HepG2 (cell line): Measurements from ENCODE around the gene MED25. TPM values are rescaled to one million over a fixed set of nuclear protein-coding genes. Genes with fewer than 3 reads are reported as not detected.
A peak's percentile ranks its signal among the peaks of the same experiment; 100 is the strongest.

Source experiments
- HDAC1 ChIP-seq: sonication (generic); formaldehyde crosslinking; IDR thresholded peaks from 2 replicates; pipeline ENCODE4 v1.5.1; 2020; ENCODE audit warnings: mild to moderate bottlenecking, missing genetic modification reagents
- HNRNPK ChIP-seq: fragments of 200-400 bp; formaldehyde crosslinking; IDR thresholded peaks from 2 replicates; pipeline ENCODE4 v1.6.1; 2018; ENCODE audit warnings: low read length, low read depth, moderate library complexity, mild to moderate bottlenecking; ENCODE audit not compliant: poor library complexity, severe bottlenecking
- KAT2B ChIP-seq: fragments of 150-350 bp; IDR thresholded peaks from 2 replicates; pipeline ENCODE4 v1.6.1; 2014; ENCODE audit warnings: low read depth, low read length, borderline replicate concordance
- NFE2L1 ChIP-seq: sonication (generic); formaldehyde crosslinking; IDR thresholded peaks from 2 replicates; pipeline ENCODE4 v1.4.0; 2020; ENCODE audit warnings: missing genetic modification reagents, mild to moderate bottlenecking, borderline replicate concordance
- SUZ12 ChIP-seq: fragments of 150-350 bp; IDR thresholded peaks from 2 replicates; pipeline ENCODE4 v1.6.1; 2014; ENCODE audit warnings: low read depth, low read length
- TAF1 ChIP-seq: sonication (generic); formaldehyde crosslinking; IDR thresholded peaks from 2 replicates; pipeline ENCODE4 v1.4.0; 2020; ENCODE audit warnings: missing genetic modification reagents
- ZNF225 ChIP-seq: sonication (generic); formaldehyde crosslinking; IDR thresholded peaks from 2 replicates; pipeline ENCODE4 v1.4.0; 2020; ENCODE audit warnings: mild to moderate bottlenecking, missing genetic modification reagents
- ZNF260 ChIP-seq: sonication (generic); formaldehyde crosslinking; IDR thresholded peaks from 2 replicates; pipeline ENCODE4 v1.4.0; 2020; ENCODE audit warnings: missing genetic modification reagents, low read depth, mild to moderate bottlenecking, borderline replicate concordance
- ZNF562 ChIP-seq: sonication (generic); formaldehyde crosslinking; IDR thresholded peaks from 2 replicates; pipeline ENCODE4 v1.8.0; 2022; ENCODE audit warnings: missing genetic modification reagents, borderline replicate concordance
- polyA plus RNA-seq, 8 experiments: library from polyadenylated mRNA; depleted of rRNA in 3 of 8; stranded (reverse) in 7 of 8; unstranded in 1 of 8; fragments of >200 nt; fragmentation: Illumina TruSeq in 4 of 8; extraction: Trizol in 4 of 8; gene quantifications; 2 replicates each; pipeline versions ENCODE4 v1.2.1 to v1.2.3, GENCODE V29; 2011 to 2016; ENCODE audit warnings: low read depth in 4 of 8, missing spikeins in 1 of 8, mixed read lengths in 1 of 8; ENCODE audit not compliant: insufficient read depth in 1 of 8
- total RNA-seq, 5 experiments: library from RNA; depleted of rRNA; stranded (reverse); fragments of >200 nt; fragmentation: Illumina TruSeq; extraction: Trizol; gene quantifications; 2 replicates each; pipeline ENCODE4 v1.2.3, GENCODE V29; 2016; ENCODE audit warnings: low read depth in 1 of 5
- TF ChIP-seq, protein P1 (sequence below): sonication (generic); formaldehyde crosslinking; IDR thresholded peaks from 2 replicates; pipeline ENCODE4 v1.4.0; 2020; ENCODE audit warnings: mild to moderate bottlenecking, low read depth, missing genetic modification reagents
- TF ChIP-seq, protein P2 (sequence below): sonication (generic); formaldehyde crosslinking; IDR thresholded peaks from 2 replicates; pipeline ENCODE4 v1.4.0; 2020; ENCODE audit warnings: low read depth, mild to moderate bottlenecking, missing genetic modification reagents
- TF ChIP-seq, protein P3 (sequence below): sonication (generic); formaldehyde crosslinking; IDR thresholded peaks from 2 replicates; pipeline ENCODE4 v1.4.0; 2020; ENCODE audit warnings: missing genetic modification reagents, borderline replicate concordance
- TF ChIP-seq, protein P4 (sequence below): sonication (generic); formaldehyde crosslinking; IDR thresholded peaks from 2 replicates; pipeline ENCODE4 v1.8.1; 2023; ENCODE audit warnings: missing genetic modification reagents, inconsistent platforms, borderline replicate concordance
- TF ChIP-seq, protein P5 (sequence below): sonication (generic); formaldehyde crosslinking; IDR thresholded peaks from 2 replicates; pipeline ENCODE4 v1.8.0; 2022; ENCODE audit warnings: mild to moderate bottlenecking, missing genetic modification reagents
- TF ChIP-seq, protein P6 (sequence below): IDR thresholded peaks from 2 replicates; pipeline ENCODE4 v1.6.1; 2012; ENCODE audit warnings: inconsistent platforms
- TF ChIP-seq, protein P7 (sequence below): sonication (generic); formaldehyde crosslinking; IDR thresholded peaks from 2 replicates; pipeline ENCODE4 v1.9.0; 2021; ENCODE audit warnings: missing genetic modification reagents, mild to moderate bottlenecking, borderline replicate concordance

MED25 gene
- total and polyA plus RNA-seq, 2 of the 13 experiments (the other 11 are each of a cell fraction or from before 2014, with no cell fraction given): 11.1 to 15.1 TPM

DNA sequence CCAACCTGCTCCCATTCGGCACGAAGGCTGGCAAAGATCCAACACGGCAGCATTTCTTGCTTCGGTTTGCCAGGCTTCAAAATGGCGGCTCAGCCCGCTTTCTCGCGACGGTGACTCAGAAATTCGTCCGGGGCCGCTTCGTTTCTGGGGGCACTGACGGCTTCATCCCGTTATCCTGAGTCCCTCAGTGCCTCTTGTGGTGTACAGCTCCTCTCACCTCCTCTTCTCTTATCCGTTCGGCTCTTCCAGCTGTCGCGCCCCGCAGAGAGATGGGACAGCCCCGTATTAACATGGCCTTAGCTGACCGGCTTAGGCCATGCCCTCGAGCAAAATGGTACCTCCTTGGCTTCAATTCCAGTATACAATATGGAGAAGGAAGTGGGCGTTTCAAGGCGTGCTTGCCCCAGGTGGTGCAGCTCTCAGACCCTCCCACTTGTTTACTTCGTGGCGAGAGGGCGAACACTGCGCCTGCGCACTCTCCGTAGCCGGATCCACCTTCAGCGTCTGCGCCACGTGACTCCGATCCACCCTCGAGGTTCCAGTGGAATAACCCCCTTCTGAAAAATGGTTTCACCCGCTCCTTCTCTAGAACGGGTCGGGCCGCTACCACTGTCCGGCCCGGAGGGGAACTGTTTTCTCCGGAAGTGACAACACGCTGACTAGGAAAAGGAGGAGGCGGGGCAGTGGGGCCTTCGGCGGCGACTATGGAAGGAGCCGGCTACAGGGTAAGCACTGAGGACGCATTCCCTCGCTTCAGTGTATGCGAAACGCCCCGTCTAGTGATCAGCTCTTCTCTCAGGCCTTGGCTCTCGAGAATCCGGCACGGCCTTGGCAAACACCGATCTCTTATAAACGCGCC lies 59.2 kb downstream of the MED25 start, which contains the start of the genes AKT1S1 and TBC1D17 (continued):
- TF ChIP-seq, protein P1, sequence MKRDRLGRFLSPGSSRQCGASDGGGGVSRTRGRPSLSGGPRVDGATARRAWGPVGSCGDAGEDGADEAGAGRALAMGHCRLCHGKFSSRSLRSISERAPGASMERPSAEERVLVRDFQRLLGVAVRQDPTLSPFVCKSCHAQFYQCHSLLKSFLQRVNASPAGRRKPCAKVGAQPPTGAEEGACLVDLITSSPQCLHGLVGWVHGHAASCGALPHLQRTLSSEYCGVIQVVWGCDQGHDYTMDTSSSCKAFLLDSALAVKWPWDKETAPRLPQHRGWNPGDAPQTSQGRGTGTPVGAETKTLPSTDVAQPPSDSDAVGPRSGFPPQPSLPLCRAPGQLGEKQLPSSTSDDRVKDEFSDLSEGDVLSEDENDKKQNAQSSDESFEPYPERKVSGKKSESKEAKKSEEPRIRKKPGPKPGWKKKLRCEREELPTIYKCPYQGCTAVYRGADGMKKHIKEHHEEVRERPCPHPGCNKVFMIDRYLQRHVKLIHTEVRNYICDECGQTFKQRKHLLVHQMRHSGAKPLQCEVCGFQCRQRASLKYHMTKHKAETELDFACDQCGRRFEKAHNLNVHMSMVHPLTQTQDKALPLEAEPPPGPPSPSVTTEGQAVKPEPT (CRISPR knock-in tag): no peak
- no peak for TF ChIP-seq ZNF225 (CRISPR knock-in tag)
- TF ChIP-seq SUZ12: no peak
- TF ChIP-seq, protein P2, sequence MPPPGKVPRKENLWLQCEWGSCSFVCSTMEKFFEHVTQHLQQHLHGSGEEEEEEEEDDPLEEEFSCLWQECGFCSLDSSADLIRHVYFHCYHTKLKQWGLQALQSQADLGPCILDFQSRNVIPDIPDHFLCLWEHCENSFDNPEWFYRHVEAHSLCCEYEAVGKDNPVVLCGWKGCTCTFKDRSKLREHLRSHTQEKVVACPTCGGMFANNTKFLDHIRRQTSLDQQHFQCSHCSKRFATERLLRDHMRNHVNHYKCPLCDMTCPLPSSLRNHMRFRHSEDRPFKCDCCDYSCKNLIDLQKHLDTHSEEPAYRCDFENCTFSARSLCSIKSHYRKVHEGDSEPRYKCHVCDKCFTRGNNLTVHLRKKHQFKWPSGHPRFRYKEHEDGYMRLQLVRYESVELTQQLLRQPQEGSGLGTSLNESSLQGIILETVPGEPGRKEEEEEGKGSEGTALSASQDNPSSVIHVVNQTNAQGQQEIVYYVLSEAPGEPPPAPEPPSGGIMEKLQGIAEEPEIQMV (CRISPR knock-in tag): no peak
- TF ChIP-seq, protein P3, sequence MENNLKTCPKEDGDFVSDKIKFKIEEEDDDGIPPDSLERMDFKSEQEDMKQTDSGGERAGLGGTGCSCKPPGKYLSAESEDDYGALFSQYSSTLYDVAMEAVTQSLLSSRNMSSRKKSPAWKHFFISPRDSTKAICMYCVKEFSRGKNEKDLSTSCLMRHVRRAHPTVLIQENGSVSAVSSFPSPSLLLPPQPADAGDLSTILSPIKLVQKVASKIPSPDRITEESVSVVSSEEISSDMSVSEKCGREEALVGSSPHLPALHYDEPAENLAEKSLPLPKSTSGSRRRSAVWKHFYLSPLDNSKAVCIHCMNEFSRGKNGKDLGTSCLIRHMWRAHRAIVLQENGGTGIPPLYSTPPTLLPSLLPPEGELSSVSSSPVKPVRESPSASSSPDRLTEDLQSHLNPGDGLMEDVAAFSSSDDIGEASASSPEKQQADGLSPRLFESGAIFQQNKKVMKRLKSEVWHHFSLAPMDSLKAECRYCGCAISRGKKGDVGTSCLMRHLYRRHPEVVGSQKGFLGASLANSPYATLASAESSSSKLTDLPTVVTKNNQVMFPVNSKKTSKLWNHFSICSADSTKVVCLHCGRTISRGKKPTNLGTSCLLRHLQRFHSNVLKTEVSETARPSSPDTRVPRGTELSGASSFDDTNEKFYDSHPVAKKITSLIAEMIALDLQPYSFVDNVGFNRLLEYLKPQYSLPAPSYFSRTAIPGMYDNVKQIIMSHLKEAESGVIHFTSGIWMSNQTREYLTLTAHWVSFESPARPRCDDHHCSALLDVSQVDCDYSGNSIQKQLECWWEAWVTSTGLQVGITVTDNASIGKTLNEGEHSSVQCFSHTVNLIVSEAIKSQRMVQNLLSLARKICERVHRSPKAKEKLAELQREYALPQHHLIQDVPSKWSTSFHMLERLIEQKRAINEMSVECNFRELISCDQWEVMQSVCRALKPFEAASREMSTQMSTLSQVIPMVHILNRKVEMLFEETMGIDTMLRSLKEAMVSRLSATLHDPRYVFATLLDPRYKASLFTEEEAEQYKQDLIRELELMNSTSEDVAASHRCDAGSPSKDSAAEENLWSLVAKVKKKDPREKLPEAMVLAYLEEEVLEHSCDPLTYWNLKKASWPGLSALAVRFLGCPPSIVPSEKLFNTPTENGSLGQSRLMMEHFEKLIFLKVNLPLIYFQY (CRISPR knock-in tag): peak; percentile 51; the same call in 1 of the 2 replicates
- no peak for TF ChIP-seq ZNF260
- no peak for TF ChIP-seq NFE2L1
- TF ChIP-seq, protein P4, sequence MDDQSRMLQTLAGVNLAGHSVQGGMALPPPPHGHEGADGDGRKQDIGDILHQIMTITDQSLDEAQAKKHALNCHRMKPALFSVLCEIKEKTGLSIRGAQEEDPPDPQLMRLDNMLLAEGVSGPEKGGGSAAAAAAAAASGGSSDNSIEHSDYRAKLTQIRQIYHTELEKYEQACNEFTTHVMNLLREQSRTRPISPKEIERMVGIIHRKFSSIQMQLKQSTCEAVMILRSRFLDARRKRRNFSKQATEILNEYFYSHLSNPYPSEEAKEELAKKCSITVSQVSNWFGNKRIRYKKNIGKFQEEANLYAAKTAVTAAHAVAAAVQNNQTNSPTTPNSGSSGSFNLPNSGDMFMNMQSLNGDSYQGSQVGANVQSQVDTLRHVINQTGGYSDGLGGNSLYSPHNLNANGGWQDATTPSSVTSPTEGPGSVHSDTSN (CRISPR knock-in tag): no peak
- peak; percentile 66 for TF ChIP-seq HDAC1 (CRISPR knock-in tag)
- TF ChIP-seq, protein P5, sequence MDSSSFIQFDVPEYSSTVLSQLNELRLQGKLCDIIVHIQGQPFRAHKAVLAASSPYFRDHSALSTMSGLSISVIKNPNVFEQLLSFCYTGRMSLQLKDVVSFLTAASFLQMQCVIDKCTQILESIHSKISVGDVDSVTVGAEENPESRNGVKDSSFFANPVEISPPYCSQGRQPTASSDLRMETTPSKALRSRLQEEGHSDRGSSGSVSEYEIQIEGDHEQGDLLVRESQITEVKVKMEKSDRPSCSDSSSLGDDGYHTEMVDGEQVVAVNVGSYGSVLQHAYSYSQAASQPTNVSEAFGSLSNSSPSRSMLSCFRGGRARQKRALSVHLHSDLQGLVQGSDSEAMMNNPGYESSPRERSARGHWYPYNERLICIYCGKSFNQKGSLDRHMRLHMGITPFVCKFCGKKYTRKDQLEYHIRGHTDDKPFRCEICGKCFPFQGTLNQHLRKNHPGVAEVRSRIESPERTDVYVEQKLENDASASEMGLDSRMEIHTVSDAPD (CRISPR knock-in tag): no peak
- TF ChIP-seq ZNF562 (CRISPR knock-in tag): no peak
- TF ChIP-seq, protein P6, sequence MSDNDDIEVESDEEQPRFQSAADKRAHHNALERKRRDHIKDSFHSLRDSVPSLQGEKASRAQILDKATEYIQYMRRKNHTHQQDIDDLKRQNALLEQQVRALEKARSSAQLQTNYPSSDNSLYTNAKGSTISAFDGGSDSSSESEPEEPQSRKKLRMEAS: peak; percentile 96
- TF ChIP-seq HNRNPK: no peak
- peak; percentile 45; the same call in 1 of the 2 replicates for TF ChIP-seq TAF1 (CRISPR knock-in tag)
- TF ChIP-seq KAT2B: no peak
- TF ChIP-seq, protein P7, sequence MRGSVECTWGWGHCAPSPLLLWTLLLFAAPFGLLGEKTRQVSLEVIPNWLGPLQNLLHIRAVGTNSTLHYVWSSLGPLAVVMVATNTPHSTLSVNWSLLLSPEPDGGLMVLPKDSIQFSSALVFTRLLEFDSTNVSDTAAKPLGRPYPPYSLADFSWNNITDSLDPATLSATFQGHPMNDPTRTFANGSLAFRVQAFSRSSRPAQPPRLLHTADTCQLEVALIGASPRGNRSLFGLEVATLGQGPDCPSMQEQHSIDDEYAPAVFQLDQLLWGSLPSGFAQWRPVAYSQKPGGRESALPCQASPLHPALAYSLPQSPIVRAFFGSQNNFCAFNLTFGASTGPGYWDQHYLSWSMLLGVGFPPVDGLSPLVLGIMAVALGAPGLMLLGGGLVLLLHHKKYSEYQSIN (CRISPR knock-in tag): no peak
